Panc1 (cell line): ENCODE results near the gene SLC5A2. TPM values are rescaled to one million over a fixed set of nuclear protein-coding genes. Genes with fewer than 3 reads are reported as not detected.

Experiments
- ATAC-seq: fragments of 200-7000 bp; cut with Tn5 transposase; 2 replicates; pipeline ENCODE4 v1.9.1; 2020; ENCODE audit warnings: mild to moderate bottlenecking, moderate library complexity
- BruUV-seq: library from RNA; stranded (reverse); fragments of 400-500 nt; replicated peaks from 2 replicates; lab custom pipeline; 2021; lab: Mats Ljungman, UMichigan
- CTCF ChIA-PET: fragments of 300-600 bp; sonication (Branson Sonifier 250); formaldehyde crosslinking; loops from one replicate; lab custom pipeline; 2022; ENCODE audit warnings: antibody characterized with exemption; lab: Charles Lee
- POLR2A ChIA-PET: fragments of 300-600 bp; sonication (Branson Sonifier 250); formaldehyde crosslinking; loops from one replicate; lab custom pipeline; 2022; ENCODE audit warnings: antibody characterized with exemption; lab: Charles Lee
- DNase-seq: peaks from one replicate; pipeline ENCODE4 v3.0.0-alpha.2; 2010; ENCODE audit warnings: low read depth, low spot score
- H3K27ac ChIP-seq: 2 replicates; pipeline ENCODE4 v1.5.1; 2011; ENCODE audit warnings: mild to moderate bottlenecking, low read length, inconsistent platforms
- H3K27me3 ChIP-seq: fragments of 200-500 bp; sonication (Bioruptor generic); 2 replicates; pipeline ENCODE4 v1.6.0; 2014; ENCODE audit warnings: low read length, inconsistent platforms; ENCODE audit not compliant: control insufficient read depth, insufficient read depth
- H3K36me3 ChIP-seq: fragments of 200-500 bp; sonication (Bioruptor generic); 2 replicates; pipeline ENCODE4 v1.5.1; 2014; ENCODE audit warnings: inconsistent platforms, mild to moderate bottlenecking, low read length, moderate library complexity; ENCODE audit not compliant: control insufficient read depth, insufficient read depth
- H3K4me1 ChIP-seq: 2 replicates; pipeline ENCODE4 v1.5.1; 2011; ENCODE audit warnings: inconsistent platforms, mild to moderate bottlenecking, low read length, moderate library complexity; ENCODE audit not compliant: control insufficient read depth, insufficient read depth
- H3K4me3 ChIP-seq, 2 experiments: 2 replicates each; pipeline ENCODE4 v1.5.1; 2011 to 2012; ENCODE audit warnings: low read depth in 2 of 2, low read length in 2 of 2, mild to moderate bottlenecking in 2 of 2, inconsistent platforms in 1 of 2, moderate library complexity in 1 of 2
- H3K9me3 ChIP-seq: fragments of 200-500 bp; sonication (Bioruptor generic); 2 replicates; pipeline ENCODE4 v1.5.1; 2014; ENCODE audit warnings: low read depth, mild to moderate bottlenecking, inconsistent platforms, low read length, moderate library complexity; ENCODE audit not compliant: control insufficient read depth, insufficient read depth
- CTCF ChIP-seq: fragments of 450-650 bp; IDR thresholded peaks from 2 replicates; pipeline ENCODE4 v1.5.1; 2017; ENCODE audit warnings: mild to moderate bottlenecking
- POLR2AphosphoS5 ChIP-seq: IDR thresholded peaks from 2 replicates; pipeline ENCODE4 v1.6.1; 2012; ENCODE audit warnings: mild to moderate bottlenecking, low read depth, low read length, moderate library complexity
- REST ChIP-seq, 2 experiments: IDR thresholded peaks; 2 replicates each; pipeline ENCODE4 v1.6.1; 2011 to 2012; ENCODE audit warnings: low read depth in 2 of 2, control low read depth in 1 of 2, low read length in 1 of 2, mild to moderate bottlenecking in 1 of 2, moderate library complexity in 1 of 2; ENCODE audit not compliant: insufficient read depth in 1 of 2
- SIN3A ChIP-seq: IDR thresholded peaks from 2 replicates; pipeline ENCODE4 v1.6.1; 2012; ENCODE audit warnings: low read depth, mild to moderate bottlenecking, low read length, moderate library complexity, borderline replicate concordance; ENCODE audit not compliant: insufficient read depth
- TCF7L2 ChIP-seq: IDR thresholded peaks from 2 replicates; pipeline ENCODE4 v1.6.1; 2011; ENCODE audit warnings: mild to moderate bottlenecking, low read depth, low read length, inconsistent platforms
- in situ Hi-C: cut with HindIII; loops from 2 replicates; pipeline ENCODE4 v1.10.0; 2016; ENCODE audit warnings: low sequenced_read_pairs, low pct_unique_long_range_greater_than_20kb
- intact Hi-C: fragments of 100-400 bp; cut with micrococcal nuclease; formaldehyde crosslinking; loops from one replicate; pipeline ENCODE4 v1.10.0; 2022; ENCODE audit not compliant: unreplicated experiment
- total RNA-seq: library from RNA; stranded (reverse); gene quantifications from one replicate; pipeline ENCODE4 v1.2.1, GENCODE V29; 2021; ENCODE audit not compliant: unreplicated experiment

Gene SLC5A2
- total RNA-seq, 1 experiment from 2014 or later, result 0.15 TPM

- POLR2A ChIA-PET, result no interaction called here
- H3K27me3 ChIP-seq, result no peaks in the 10 kb centered on the region
- peaks cover 7% of the 10 kb centered on the region; the same call in 1 of the 2 replicates for H3K36me3 ChIP-seq
- no peaks in the 10 kb centered on the region for H3K4me1 ChIP-seq
- H3K27ac ChIP-seq, result no peak overlapping the region
- H3K9me3 ChIP-seq, result no peaks in the 10 kb centered on the region
- H3K4me3 ChIP-seq, result no peak overlapping the region
- no TSS peak for BruUV-seq
- no peak for DNase-seq
- intact Hi-C loops, result no loop called here
- in situ Hi-C loops, result no loop called here
- CTCF ChIA-PET, result interaction anchor here (0.6 kb wide), 1 partner anchor 213 kb away, joined by 3 read pairs; no protein-coding TSS in a partner anchor
- no peak for ATAC-seq
- TF ChIP-seq SIN3A (no peak), REST (IDR thresholded peaks at IDR 0.05; ENCODE audit: insufficient read depth in 1 of 2, low read depth in 2 of 2, low read length in 1 of 2) (no peak), CTCF (no peak), TCF7L2 (no peak), POLR2AphosphoS5 (no peak)
Observed at GRCh38 chr16:31501226-31501965, 18.5 kb downstream of the SLC5A2 start.

- no peak for DNase-seq
- ChIA-PET POLR2A (no interaction called here), CTCF (no interaction called here)
- Histone ChIP-seq H3K27ac (no peak overlapping the region), H3K4me3 (no peak overlapping the region), H3K9me3 (no peaks in the 10 kb centered on the region), H3K27me3 (no peaks in the 10 kb centered on the region), H3K4me1 (peaks cover 3% of the 10 kb centered on the region; the same call in 1 of the 2 replicates), H3K36me3 (peaks cover 7% of the 10 kb centered on the region; the same call in 1 of the 2 replicates)
- TF ChIP-seq POLR2AphosphoS5 (no peak), SIN3A (no peak), CTCF (no peak), TCF7L2 (no peak), REST (IDR thresholded peaks at IDR 0.05; ENCODE audit: insufficient read depth in 1 of 2, low read depth in 2 of 2, low read length in 1 of 2) (no peak)
- ATAC-seq, result no peak
- in situ Hi-C loops (no loop called here), intact Hi-C loops (no loop called here)
- no TSS peak for BruUV-seq
Observed at GRCh38 chr16:31501966-31502348, 19.0 kb downstream of the SLC5A2 start.
